WTC11 (cell line): ENCODE data around the gene DCTN5. TPM values are rescaled to one million over a fixed set of nuclear protein-coding genes. Genes with fewer than 3 reads are reported as not detected.

Experiments used
- ATAC-seq: fragments of 200-7000 bp; cut with Tn5 transposase; 2 replicates; pipeline ENCODE4 v1.10.0; 2021; ENCODE audit warnings: mild to moderate bottlenecking, moderate library complexity
- CTCF ChIA-PET: fragments of 300-600 bp; sonication (Branson Sonifier 250); formaldehyde crosslinking; loops from one replicate; lab custom pipeline; 2021; ENCODE audit warnings: antibody characterized with exemption; lab: Charles Lee
- POLR2A ChIA-PET: fragments of 350-600 bp; sonication (Branson Sonifier 250); formaldehyde crosslinking; loops from one replicate; lab custom pipeline; 2021; ENCODE audit warnings: antibody characterized with exemption; lab: Charles Lee
- DNase-seq: peaks from one replicate; pipeline ENCODE4 v3.0.0; 2021; ENCODE audit warnings: low spot score
- H3K27ac Mint-ChIP-seq: 2 replicates; pipeline ENCODE4 v1.8.0; 2021; ENCODE audit warnings: mixed read lengths
- H3K27me3 Mint-ChIP-seq: 2 replicates; pipeline ENCODE4 v1.8.0; 2021; ENCODE audit warnings: low read depth, mild to moderate bottlenecking, moderate library complexity, mixed read lengths
- H3K36me3 Mint-ChIP-seq: 2 replicates; pipeline ENCODE4 v1.8.0; 2021; ENCODE audit warnings: mixed read lengths
- H3K4me1 Mint-ChIP-seq: 2 replicates; pipeline ENCODE4 v1.8.0; 2022; ENCODE audit warnings: mixed read lengths
- H3K4me3 Mint-ChIP-seq: 2 replicates; pipeline ENCODE4 v1.8.0; 2021; ENCODE audit warnings: mild to moderate bottlenecking, moderate library complexity, mixed read lengths
- H3K9me3 Mint-ChIP-seq: 2 replicates; pipeline ENCODE4 v1.8.0; 2021; ENCODE audit warnings: mixed read lengths
- CREM ChIP-seq: sonication (generic); formaldehyde crosslinking; IDR thresholded peaks from 2 replicates; pipeline ENCODE4 v1.8.1; 2022; ENCODE audit warnings: mild to moderate bottlenecking, missing genetic modification reagents, moderate library complexity
- JUN ChIP-seq: sonication (generic); formaldehyde crosslinking; IDR thresholded peaks from 2 replicates; pipeline ENCODE4 v1.8.0; 2023; ENCODE audit warnings: mild to moderate bottlenecking, missing genetic modification reagents
- MXD4 ChIP-seq: fragments of 250-450 bp; sonication (Bioruptor Pico); IDR thresholded peaks from 2 replicates; pipeline ENCODE4 v1.8.0; 2021; ENCODE audit warnings: mild to moderate bottlenecking, moderate library complexity, borderline replicate concordance
- MYBL2 ChIP-seq: sonication (generic); formaldehyde crosslinking; IDR thresholded peaks from 2 replicates; pipeline ENCODE4 v1.8.1; 2023; ENCODE audit warnings: mild to moderate bottlenecking, moderate library complexity, missing genetic modification reagents
- NFE2L1 ChIP-seq: sonication (generic); formaldehyde crosslinking; IDR thresholded peaks from 2 replicates; pipeline ENCODE4 v1.8.1; 2023; ENCODE audit warnings: missing genetic modification reagents
- NR1H2 ChIP-seq: sonication (generic); formaldehyde crosslinking; IDR thresholded peaks from 2 replicates; pipeline ENCODE4 v1.9.0; 2021; ENCODE audit warnings: mild to moderate bottlenecking, moderate library complexity, missing genetic modification reagents
- RELA ChIP-seq: sonication (generic); formaldehyde crosslinking; IDR thresholded peaks from 2 replicates; pipeline ENCODE4 v1.8.1; 2022; ENCODE audit warnings: missing genetic modification reagents, mild to moderate bottlenecking, borderline replicate concordance
- RORB ChIP-seq: fragments of 250-450 bp; sonication (Bioruptor Pico); IDR thresholded peaks from 2 replicates; pipeline ENCODE4 v1.9.0; 2021; ENCODE audit warnings: mild to moderate bottlenecking
- TCF7 ChIP-seq: sonication (generic); formaldehyde crosslinking; IDR thresholded peaks from 2 replicates; pipeline ENCODE4 v1.8.0; 2022; ENCODE audit warnings: mild to moderate bottlenecking, low read depth, missing genetic modification reagents, moderate library complexity
- TEAD4 ChIP-seq: sonication (generic); formaldehyde crosslinking; IDR thresholded peaks from 2 replicates; pipeline ENCODE4 v1.8.0; 2022; ENCODE audit warnings: mild to moderate bottlenecking, missing genetic modification reagents
- ZNF121 ChIP-seq: sonication (generic); formaldehyde crosslinking; IDR thresholded peaks from 2 replicates; pipeline ENCODE4 v1.8.0; 2023; ENCODE audit warnings: missing genetic modification reagents
- ZNF219 ChIP-seq: sonication (generic); formaldehyde crosslinking; IDR thresholded peaks from 2 replicates; pipeline ENCODE4 v1.8.0; 2023; ENCODE audit warnings: missing genetic modification reagents, mild to moderate bottlenecking, borderline replicate concordance
- ZNF416 ChIP-seq: fragments of 250-450 bp; sonication (Bioruptor Pico); IDR thresholded peaks from 2 replicates; pipeline ENCODE4 v1.9.0; 2021; ENCODE audit warnings: mild to moderate bottlenecking, inconsistent platforms
- ZNF423 ChIP-seq: fragments of 250-450 bp; sonication (Bioruptor Pico); IDR thresholded peaks from 2 replicates; pipeline ENCODE4 v2.1.2; 2022; ENCODE audit warnings: mild to moderate bottlenecking, moderate library complexity
- total RNA-seq: library from RNA; stranded (reverse); gene quantifications from 3 replicates; pipeline ENCODE4 v1.2.3, GENCODE V29; 2021
- TF ChIP-seq, protein P1 (sequence below): sonication (generic); formaldehyde crosslinking; conservative IDR thresholded peaks from 2 replicates; pipeline ENCODE4 v1.8.1; 2023; ENCODE audit warnings: mild to moderate bottlenecking, low read depth, missing genetic modification reagents, moderate library complexity
- TF ChIP-seq, protein P2 (sequence below): sonication (generic); formaldehyde crosslinking; IDR thresholded peaks from 2 replicates; pipeline ENCODE4 v1.8.1; 2023; ENCODE audit warnings: mild to moderate bottlenecking, missing genetic modification reagents, moderate library complexity
- TF ChIP-seq, protein P3 (sequence below): sonication (generic); formaldehyde crosslinking; IDR thresholded peaks from 2 replicates; pipeline ENCODE4 v1.8.1; 2023; ENCODE audit warnings: mild to moderate bottlenecking, missing genetic modification reagents
- TF ChIP-seq, protein P4 (sequence below): fragments of 250-450 bp; sonication (Bioruptor Pico); IDR thresholded peaks from 2 replicates; pipeline ENCODE4 v2.1.2; 2022; ENCODE audit warnings: mild to moderate bottlenecking, moderate library complexity
- TF ChIP-seq, protein P5 (sequence below): sonication (generic); formaldehyde crosslinking; IDR thresholded peaks from 2 replicates; pipeline ENCODE4 v1.8.0; 2022; ENCODE audit warnings: mild to moderate bottlenecking, missing genetic modification reagents
- TF ChIP-seq, protein P6 (sequence below): fragments of 250-450 bp; sonication (Bioruptor Pico); IDR thresholded peaks from 2 replicates; pipeline ENCODE4 v1.9.0; 2021; ENCODE audit warnings: moderate library complexity, mild to moderate bottlenecking, inconsistent platforms, borderline replicate concordance

Gene DCTN5
- total RNA-seq, 1 experiment from 2014 or later: 65.8 TPM

DNA sequence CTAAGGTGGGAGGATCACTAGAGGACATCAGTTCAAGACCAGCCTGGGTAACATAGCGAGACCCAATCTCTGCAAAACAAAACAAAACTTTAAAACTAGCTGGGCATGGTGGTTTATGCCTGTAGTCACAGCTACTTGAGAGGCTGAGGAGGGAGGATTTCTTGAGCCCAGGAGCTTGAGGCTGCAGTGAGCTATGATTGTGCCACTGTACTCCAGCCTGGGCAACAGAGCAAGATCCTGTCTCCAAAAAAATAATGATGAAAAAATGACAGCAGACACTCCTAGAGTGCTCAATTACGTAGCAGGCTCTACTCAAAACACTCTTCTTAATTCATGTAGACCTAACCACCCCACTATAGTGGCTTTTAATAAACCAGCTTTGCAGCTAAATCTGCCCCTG, 58.8 kb downstream of the DCTN5 start:
- ATAC-seq: no peak
- ChIA-PET CTCF (interaction anchor here (1.5 to 2.5 kb wide), 2 partner anchors 22 to 28 kb away, joined by 3 to 18 read pairs; no protein-coding TSS in a partner anchor), POLR2A (no interaction called here)

DNA sequence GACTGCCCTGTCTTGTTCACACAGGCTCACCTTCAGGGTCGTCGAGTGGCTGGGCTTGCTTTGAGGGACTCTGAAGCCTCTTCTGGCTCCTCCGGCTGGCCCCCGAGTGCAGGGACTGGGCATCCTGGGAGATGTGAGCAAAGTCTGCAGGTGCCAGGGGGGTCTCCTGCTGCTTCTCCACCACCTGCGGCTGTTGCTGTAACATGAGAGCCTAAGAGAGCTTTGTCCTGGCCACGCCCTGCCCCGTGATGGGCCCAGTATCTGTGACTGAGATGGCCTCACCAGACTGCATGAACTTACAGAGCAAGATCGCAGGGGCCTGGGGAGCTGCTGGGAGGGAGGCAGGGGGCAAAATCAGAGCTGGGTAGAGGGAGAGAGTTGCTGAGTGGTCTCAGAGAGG, 59.2 kb downstream of the DCTN5 start:
- CTCF ChIA-PET: interaction anchor here (0.8 to 2.5 kb wide), 3 partner anchors 11 to 27 kb away, joined by 3 to 18 read pairs (median 3); no protein-coding TSS in a partner anchor
- H3K4me3 Mint-ChIP-seq: 0 out of 2 replicates have a peak overlapping the region, but pooled peaks have one; percentile 6
- TF ChIP-seq NFE2L1 (CRISPR knock-in tag): no peak
- no peak for TF ChIP-seq RELA
- TF ChIP-seq TEAD4 (CRISPR knock-in tag): no peak
- no peak for TF ChIP-seq TCF7 (CRISPR knock-in tag)
- TF ChIP-seq ZNF219: no peak
- TF ChIP-seq MXD4: no peak
- no peak for TF ChIP-seq ZNF416
- TF ChIP-seq, protein P1, sequence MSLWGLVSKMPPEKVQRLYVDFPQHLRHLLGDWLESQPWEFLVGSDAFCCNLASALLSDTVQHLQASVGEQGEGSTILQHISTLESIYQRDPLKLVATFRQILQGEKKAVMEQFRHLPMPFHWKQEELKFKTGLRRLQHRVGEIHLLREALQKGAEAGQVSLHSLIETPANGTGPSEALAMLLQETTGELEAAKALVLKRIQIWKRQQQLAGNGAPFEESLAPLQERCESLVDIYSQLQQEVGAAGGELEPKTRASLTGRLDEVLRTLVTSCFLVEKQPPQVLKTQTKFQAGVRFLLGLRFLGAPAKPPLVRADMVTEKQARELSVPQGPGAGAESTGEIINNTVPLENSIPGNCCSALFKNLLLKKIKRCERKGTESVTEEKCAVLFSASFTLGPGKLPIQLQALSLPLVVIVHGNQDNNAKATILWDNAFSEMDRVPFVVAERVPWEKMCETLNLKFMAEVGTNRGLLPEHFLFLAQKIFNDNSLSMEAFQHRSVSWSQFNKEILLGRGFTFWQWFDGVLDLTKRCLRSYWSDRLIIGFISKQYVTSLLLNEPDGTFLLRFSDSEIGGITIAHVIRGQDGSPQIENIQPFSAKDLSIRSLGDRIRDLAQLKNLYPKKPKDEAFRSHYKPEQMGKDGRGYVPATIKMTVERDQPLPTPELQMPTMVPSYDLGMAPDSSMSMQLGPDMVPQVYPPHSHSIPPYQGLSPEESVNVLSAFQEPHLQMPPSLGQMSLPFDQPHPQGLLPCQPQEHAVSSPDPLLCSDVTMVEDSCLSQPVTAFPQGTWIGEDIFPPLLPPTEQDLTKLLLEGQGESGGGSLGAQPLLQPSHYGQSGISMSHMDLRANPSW (CRISPR knock-in tag): no peak
- TF ChIP-seq, protein P2, sequence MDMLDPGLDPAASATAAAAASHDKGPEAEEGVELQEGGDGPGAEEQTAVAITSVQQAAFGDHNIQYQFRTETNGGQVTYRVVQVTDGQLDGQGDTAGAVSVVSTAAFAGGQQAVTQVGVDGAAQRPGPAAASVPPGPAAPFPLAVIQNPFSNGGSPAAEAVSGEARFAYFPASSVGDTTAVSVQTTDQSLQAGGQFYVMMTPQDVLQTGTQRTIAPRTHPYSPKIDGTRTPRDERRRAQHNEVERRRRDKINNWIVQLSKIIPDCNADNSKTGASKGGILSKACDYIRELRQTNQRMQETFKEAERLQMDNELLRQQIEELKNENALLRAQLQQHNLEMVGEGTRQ (CRISPR knock-in tag): 0 out of 2 replicates have a peak, but pooled peaks have one; percentile 15
- TF ChIP-seq, protein P3, sequence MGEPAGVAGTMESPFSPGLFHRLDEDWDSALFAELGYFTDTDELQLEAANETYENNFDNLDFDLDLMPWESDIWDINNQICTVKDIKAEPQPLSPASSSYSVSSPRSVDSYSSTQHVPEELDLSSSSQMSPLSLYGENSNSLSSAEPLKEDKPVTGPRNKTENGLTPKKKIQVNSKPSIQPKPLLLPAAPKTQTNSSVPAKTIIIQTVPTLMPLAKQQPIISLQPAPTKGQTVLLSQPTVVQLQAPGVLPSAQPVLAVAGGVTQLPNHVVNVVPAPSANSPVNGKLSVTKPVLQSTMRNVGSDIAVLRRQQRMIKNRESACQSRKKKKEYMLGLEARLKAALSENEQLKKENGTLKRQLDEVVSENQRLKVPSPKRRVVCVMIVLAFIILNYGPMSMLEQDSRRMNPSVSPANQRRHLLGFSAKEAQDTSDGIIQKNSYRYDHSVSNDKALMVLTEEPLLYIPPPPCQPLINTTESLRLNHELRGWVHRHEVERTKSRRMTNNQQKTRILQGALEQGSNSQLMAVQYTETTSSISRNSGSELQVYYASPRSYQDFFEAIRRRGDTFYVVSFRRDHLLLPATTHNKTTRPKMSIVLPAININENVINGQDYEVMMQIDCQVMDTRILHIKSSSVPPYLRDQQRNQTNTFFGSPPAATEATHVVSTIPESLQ: no peak
- TF ChIP-seq, protein P4, sequence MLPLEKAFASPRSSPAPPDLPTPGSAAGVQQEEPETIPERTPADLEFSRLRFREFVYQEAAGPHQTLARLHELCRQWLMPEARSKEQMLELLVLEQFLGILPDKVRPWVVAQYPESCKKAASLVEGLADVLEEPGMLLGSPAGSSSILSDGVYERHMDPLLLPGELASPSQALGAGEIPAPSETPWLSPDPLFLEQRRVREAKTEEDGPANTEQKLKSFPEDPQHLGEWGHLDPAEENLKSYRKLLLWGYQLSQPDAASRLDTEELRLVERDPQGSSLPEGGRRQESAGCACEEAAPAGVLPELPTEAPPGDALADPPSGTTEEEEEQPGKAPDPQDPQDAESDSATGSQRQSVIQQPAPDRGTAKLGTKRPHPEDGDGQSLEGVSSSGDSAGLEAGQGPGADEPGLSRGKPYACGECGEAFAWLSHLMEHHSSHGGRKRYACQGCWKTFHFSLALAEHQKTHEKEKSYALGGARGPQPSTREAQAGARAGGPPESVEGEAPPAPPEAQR: no peak
- TF ChIP-seq, protein P5, sequence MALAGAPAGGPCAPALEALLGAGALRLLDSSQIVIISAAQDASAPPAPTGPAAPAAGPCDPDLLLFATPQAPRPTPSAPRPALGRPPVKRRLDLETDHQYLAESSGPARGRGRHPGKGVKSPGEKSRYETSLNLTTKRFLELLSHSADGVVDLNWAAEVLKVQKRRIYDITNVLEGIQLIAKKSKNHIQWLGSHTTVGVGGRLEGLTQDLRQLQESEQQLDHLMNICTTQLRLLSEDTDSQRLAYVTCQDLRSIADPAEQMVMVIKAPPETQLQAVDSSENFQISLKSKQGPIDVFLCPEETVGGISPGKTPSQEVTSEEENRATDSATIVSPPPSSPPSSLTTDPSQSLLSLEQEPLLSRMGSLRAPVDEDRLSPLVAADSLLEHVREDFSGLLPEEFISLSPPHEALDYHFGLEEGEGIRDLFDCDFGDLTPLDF (CRISPR knock-in tag): no peak
- no peak for TF ChIP-seq NR1H2 (CRISPR knock-in tag)
- no peak for TF ChIP-seq RORB
- TF ChIP-seq ZNF423: peak; percentile 64; the same call in 1 of the 2 replicates
- peaks cover 16% of the 10 kb centered on the region for H3K4me1 Mint-ChIP-seq
- peak overlapping the region; percentile 88 for H3K27ac Mint-ChIP-seq
- ATAC-seq (peak; percentile 92), DNase-seq (peak; percentile 65)
- H3K36me3 Mint-ChIP-seq: peaks cover 7% of the 10 kb centered on the region
- POLR2A ChIA-PET: no interaction called here
- H3K27me3 Mint-ChIP-seq: peaks cover 16% of the 10 kb centered on the region
- peaks cover 12% of the 10 kb centered on the region for H3K9me3 Mint-ChIP-seq

More for the DNA sequence above, 58.8 kb downstream of the DCTN5 start:
- TF ChIP-seq MYBL2 (CRISPR knock-in tag): no peak
- no peak for TF ChIP-seq NR1H2 (CRISPR knock-in tag)
- TF ChIP-seq ZNF219: no peak
- TF ChIP-seq JUN (CRISPR knock-in tag): no peak
- TF ChIP-seq CREM (CRISPR knock-in tag): no peak
- TF ChIP-seq, protein P6, sequence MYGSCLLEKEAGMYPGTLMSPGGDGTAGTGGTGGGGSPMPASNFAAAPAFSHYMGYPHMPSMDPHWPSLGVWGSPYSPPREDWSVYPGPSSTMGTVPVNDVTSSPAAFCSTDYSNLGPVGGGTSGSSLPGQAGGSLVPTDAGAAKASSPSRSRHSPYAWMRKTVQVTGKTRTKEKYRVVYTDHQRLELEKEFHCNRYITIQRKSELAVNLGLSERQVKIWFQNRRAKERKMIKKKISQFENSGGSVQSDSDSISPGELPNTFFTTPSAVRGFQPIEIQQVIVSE (CRISPR knock-in tag): no peak
- TF ChIP-seq ZNF121 (CRISPR knock-in tag): peak; percentile 69; the same call in 1 of the 2 replicates
- Mint-ChIP-seq H3K4me1 (peaks cover 18% of the 10 kb centered on the region), H3K4me3 (no peak overlapping the region), H3K27ac (no peak overlapping the region; the same call in 1 of the 2 replicates), H3K9me3 (peaks cover 12% of the 10 kb centered on the region), H3K36me3 (peaks cover 7% of the 10 kb centered on the region), H3K27me3 (peaks cover 16% of the 10 kb centered on the region)
- no peak for DNase-seq
